Left ventricle myocardium inferior (tissue), 1 donor: Measurements from ENCODE around the gene SUGT1. TPM values are rescaled to one million over a fixed set of nuclear protein-coding genes. Genes with fewer than 3 reads are reported as not detected.

ENCODE experiments used
- DNase-seq: peaks from one replicate; pipeline ENCODE4 v3.0.0-alpha.2; 2020
- H3K27ac ChIP-seq: fragments of 200-600 bp; replicated peaks from 2 replicates; pipeline ENCODE4 v1.8.0; 2021
- H3K27me3 ChIP-seq: fragments of 200-600 bp; 2 replicates; pipeline ENCODE4 v1.8.0; 2021; ENCODE audit warnings: low read depth
- H3K36me3 ChIP-seq: fragments of 200-600 bp; 2 replicates; pipeline ENCODE4 v1.8.0; 2021
- H3K4me1 ChIP-seq: fragments of 200-600 bp; 2 replicates; pipeline ENCODE4 v1.8.0; 2021
- H3K4me3 ChIP-seq: fragments of 200-600 bp; 2 replicates; pipeline ENCODE4 v1.8.0; 2021; ENCODE audit warnings: mild to moderate bottlenecking, moderate library complexity
- H3K9me3 ChIP-seq: fragments of 200-600 bp; replicated peaks from 2 replicates; pipeline ENCODE4 v1.8.0; 2021
- CTCF ChIP-seq: fragments of 200-600 bp; IDR thresholded peaks from 2 replicates; pipeline ENCODE4 v1.8.0; 2021; ENCODE audit warnings: antibody characterized with exemption, mild to moderate bottlenecking, borderline replicate concordance
- intact Hi-C: fragments of 100-400 bp; cut with micrococcal nuclease; formaldehyde crosslinking; loops from one replicate; pipeline ENCODE4 v1.11.0; 2022
- total RNA-seq: library from RNA; stranded (reverse); fragmentation: NEBNext Ultra II Directional; extraction: Animal tissue kit (Norgen Biotek cat#: 25700); gene quantifications from one replicate; pipeline ENCODE4 v1.2.1, GENCODE V29; 2021
- donor health status: DM: no; HTN: yes; CAD: no; lungs with severe emphysema.

Gene SUGT1
- total RNA-seq, 1 donor from 2014 or later, result 57.8 TPM

- TF ChIP-seq CTCF, result no peak
- no peak overlapping the region for H3K27ac ChIP-seq
- no peaks in the 10 kb centered on the region for H3K36me3 ChIP-seq
- no peaks in the 10 kb centered on the region for H3K9me3 ChIP-seq
- no peak overlapping the region for H3K4me3 ChIP-seq
- DNase-seq, result no peak
- H3K27me3 ChIP-seq, result peaks cover 90% of the 10 kb centered on the region
- intact Hi-C loops, result no loop called here
- H3K4me1 ChIP-seq, result peaks cover 14% of the 10 kb centered on the region
Measured at GRCh38 chr13:52737451-52737850, 84.8 kb downstream of the SUGT1 start.

- H3K27me3 ChIP-seq, result peaks cover 94% of the 10 kb centered on the region
- DNase-seq, result no peak
- no peak overlapping the region for H3K27ac ChIP-seq
- H3K4me1 ChIP-seq, result peaks cover 14% of the 10 kb centered on the region
- no peaks in the 10 kb centered on the region for H3K36me3 ChIP-seq
- H3K9me3 ChIP-seq, result peaks cover under 1% of the 10 kb centered on the region
- no peak for TF ChIP-seq CTCF
- no peak overlapping the region for H3K4me3 ChIP-seq
- intact Hi-C loops, result no loop called here
Measured at GRCh38 chr13:52737965-52738364, 85.3 kb downstream of the SUGT1 start.

- peaks cover 7% of the 10 kb centered on the region for H3K9me3 ChIP-seq
- H3K27ac ChIP-seq, result no peak overlapping the region
- H3K4me1 ChIP-seq, result peaks cover 14% of the 10 kb centered on the region
- intact Hi-C loops, result no loop called here
- no peak for DNase-seq
- peak overlapping the region; percentile 63 for H3K4me3 ChIP-seq
- peak; percentile 68 for TF ChIP-seq CTCF
- H3K36me3 ChIP-seq, result no peaks in the 10 kb centered on the region
- peaks cover 94% of the 10 kb centered on the region for H3K27me3 ChIP-seq
Measured at GRCh38 chr13:52738719-52739467, 86.3 kb downstream of the SUGT1 start.

- Histone ChIP-seq H3K4me3 (peak within 1 kb of the TSS; percentile 63), H3K36me3 (no peaks in the 10 kb centered on the region), H3K4me1 (peaks cover 14% of the 10 kb centered on the region), H3K27me3 (peaks cover 99% of the 10 kb centered on the region), H3K27ac (no peak within 1 kb of the TSS), H3K9me3 (peaks cover 7% of the 10 kb centered on the region)
- intact Hi-C loops, result no loop called here
- no peak for DNase-seq
- no peak for TF ChIP-seq CTCF
Measured at GRCh38 chr13:52739468-52740071, 86.9 kb downstream of the SUGT1 start, which contains the start of gene CNMD. Gene CNMD, minus strand, starts transcription at chr13:52739820. Its CDS starts 119 bp downstream, at chr13:52739701.

- peaks cover 89% of the 10 kb centered on the region for H3K27me3 ChIP-seq
- intact Hi-C loops, result no loop called here
- no peak overlapping the region for H3K4me3 ChIP-seq
- peaks cover 7% of the 10 kb centered on the region for H3K9me3 ChIP-seq
- no peaks in the 10 kb centered on the region for H3K36me3 ChIP-seq
- no peak for DNase-seq
- H3K4me1 ChIP-seq, result peaks cover 11% of the 10 kb centered on the region
- no peak overlapping the region for H3K27ac ChIP-seq
- TF ChIP-seq CTCF, result no peak
Measured at GRCh38 chr13:52743569-52743968, 90.9 kb downstream of the SUGT1 start.
